MM.1S (cell line): ENCODE data around the gene MRTFA.

Experiments
- CTCF ChIP-seq: fragments of 300-600 bp; sonication (generic); IDR thresholded peaks from 2 replicates; pipeline ENCODE4 v1.5.1; 2016; ENCODE audit warnings: antibody characterized with exemption, low read length, mixed read lengths
- EZH2 ChIP-seq: fragments of 300-600 bp; sonication (generic); optimal IDR thresholded peaks from 2 replicates; pipeline ENCODE3; 2017; ENCODE audit warnings: low read depth, mild to moderate bottlenecking, antibody characterized with exemption, low read length, mixed read lengths
- EZH2phosphoT487 ChIP-seq: fragments of 300-600 bp; sonication (generic); IDR thresholded peaks from 2 replicates; pipeline ENCODE4 v1.6.1; 2018; ENCODE audit warnings: antibody characterized with exemption, low read length

- no peak for TF ChIP-seq CTCF
- no peak for TF ChIP-seq EZH2phosphoT487
- no peak for TF ChIP-seq EZH2
Observed at GRCh38 chr22:40552070-40552469, 84.4 kb downstream of the MRTFA start.
